Heart left ventricle (tissue), 16 donors: ENCODE data around the gene SLFN13. TPM values are rescaled to one million over a fixed set of nuclear protein-coding genes. Genes with fewer than 3 reads are reported as not detected.

Experiments used
- ATAC-seq, 4 donors: fragments of 200-7000 bp; cut with Tn5 transposase; one replicate each; pipeline ENCODE4 v1.9.1; 2020 to 2022; ENCODE audit warnings: moderate library complexity in 4 of 4, mild to moderate bottlenecking in 3 of 4, moderate number of reproducible peaks in 1 of 4
- DNase-seq, 5 donors: peaks; one replicate each; pipeline ENCODE4 v3.0.0-alpha.2; 2020
- H3K27ac ChIP-seq, 12 donors: fragments of 200-600 bp; sonication (generic) in 4 of 12; one replicate each; pipeline versions ENCODE4 v1.5.0 to v1.8.0; 2016 to 2022; ENCODE audit warnings: mild to moderate bottlenecking in 2 of 12
- H3K27me3 ChIP-seq, 9 donors: fragments of 200-600 bp; sonication (generic) in 2 of 9; one replicate each; pipeline versions ENCODE4 v1.5.1 to v1.8.0; 2016 to 2022; ENCODE audit warnings: mild to moderate bottlenecking in 3 of 9
- H3K36me3 ChIP-seq, 9 donors: fragments of 200-600 bp; sonication (generic) in 2 of 9; one replicate each; pipeline versions ENCODE4 v1.5.0 to v1.8.0; 2018 to 2022; ENCODE audit warnings: mild to moderate bottlenecking in 2 of 9
- H3K4me1 ChIP-seq, 12 donors: fragments of 200-600 bp; sonication (generic) in 4 of 12; one replicate each; pipeline versions ENCODE4 v1.5.0 to v1.8.0; 2016 to 2022; ENCODE audit warnings: mild to moderate bottlenecking in 3 of 12
- H3K4me3 ChIP-seq, 12 donors: fragments of 200-600 bp; sonication (generic) in 4 of 12; one replicate each; pipeline versions ENCODE4 v1.5.0 to v1.8.0; 2017 to 2022; ENCODE audit warnings: mild to moderate bottlenecking in 9 of 12, moderate library complexity in 4 of 12
- H3K9me3 ChIP-seq, 12 donors: fragments of 200-600 bp; sonication (generic) in 4 of 12; one replicate each; pipeline versions ENCODE4 v1.5.0 to v1.8.0; 2016 to 2022; ENCODE audit warnings: mild to moderate bottlenecking in 1 of 12
- CTCF ChIP-seq, 12 donors: fragments of 200-600 bp; sonication (generic) in 4 of 12; IDR thresholded peaks; one replicate each; pipeline versions ENCODE4 v1.5.0 to v1.8.0; 2018 to 2022; ENCODE audit warnings: antibody characterized with exemption in 12 of 12, mild to moderate bottlenecking in 5 of 12
- POLR2A ChIP-seq, 2 donors: fragments of 450-650 bp; IDR thresholded peaks; one replicate each; pipeline ENCODE4 v1.6.1; 2017; ENCODE audit warnings: antibody characterized with exemption in 2 of 2, mild to moderate bottlenecking in 2 of 2, moderate library complexity in 2 of 2
- WGBS, 4 donors: extraction: QIAGEN DNeasy Blood & Tissue Kit in 2 of 4; methylation state at CpG; one replicate each; pipeline versions ENCODE4 v1.1.5 to v1.1.7; 2013 to 2018; 5-methylcytosine and 5-hydroxymethylcytosine counted together
- intact Hi-C, 10 donors: fragments of 100-400 bp; cut with DNase I; formaldehyde crosslinking; loops; one replicate each; pipeline versions ENCODE4 v1.11.1 to v1.14.2; 2022
- polyA plus RNA-seq, 2 donors: library from polyadenylated mRNA; stranded (reverse); fragments of 200-250 nt; gene quantifications; one replicate each; pipeline ENCODE4 v1.2.3, GENCODE V29; 2013
- total RNA-seq, 9 donors: library from RNA; depleted of rRNA in 2 of 9; stranded (reverse); fragments of >200 nt in 2 of 9; fragmentation: NEBNext Ultra II Directional in 3 of 9; extraction: Animal tissue kit (Norgen Biotek cat#: 25700) in 3 of 9; gene quantifications; one replicate each; pipeline versions ENCODE4 v1.1.0 to v1.2.4, GENCODE V29; 2016 to 2023
- donor health status: ischemic (EF 13 %, LVEDD 7.1; RV severe dilation, severe dysfunction).
- donor health status: healthy with polysubstance abuse.
- donor health status: DM: no; HTN: yes; CAD: no.
- donor health status: DM: no; HTN: no; CAD: no.
- donor health status: ischemic (EF 25% LVEDD 6.9; RV normal size, moderate dysfunction).
- donor health status: ischemic (EF 25% LVEDD 5.7; RV mildly dilated, moderate dysfunction).
- donor health status: healthy.
- donor health status: DM: yes; HTN: yes; CAD: no.
- donor health status: ischemic (EF 35%, LVEDD 5.7; RV mildly dilated, moderate dysfunction).
- donor health status: nonischemic (EF 11% LVEDD 7.7; RV severe dilation, severe dysfunction).
- donor health status: DM: yes; HTN: yes; CAD: no.
- donor health status: PGD.
- donor health status: ischemic (EF 29% LVEDD 5.4; RV normal size, mild dysfunction).
- donor health status: nonischemic (EF 23%, LVEDD 6.1; RV moderate dilation, normal function).

The SLFN13 gene
- total and polyA plus RNA-seq, 11 donors = 0.58 to 14.8 (median 4.1) TPM

GRCh38 chr17:35449371-35449931 lies 885 bp upstream of the SLFN13 start:
- ATAC-seq = peak in 3 of 4 donors; percentile 41 to 53 (median 49)
- no peaks in the 10 kb centered on the region for H3K36me3 ChIP-seq
- peaks cover 0 to 30% (median 6%) of the 10 kb centered on the region in 9 donors for H3K27me3 ChIP-seq
- peaks cover 0 to 24% (median 6%) of the 10 kb centered on the region in 12 donors for H3K4me1 ChIP-seq
- WGBS, 4 donors = 22 to 41% (median 27%) methylated on average over 36 of the region's 36 CpGs
- no peak for TF ChIP-seq CTCF (IDR thresholded peaks at IDR 0.05)
- TF ChIP-seq POLR2A (IDR thresholded peaks at IDR 0.05) = no peak
- intact Hi-C loops = loop anchor here in 2 of 10 donors (5.0 to 10.0 kb wide), 2 partner anchors 77 to 135 kb away; partner anchors contain the start of gene SLFN11 (in 1 of the 2)
- H3K27ac ChIP-seq = peak overlapping the region in 5 of 12 donors; percentile 14 to 75 (median 20)
- DNase-seq = peak; percentile 21 to 57 (median 34)
- no peaks in the 10 kb centered on the region for H3K9me3 ChIP-seq
- H3K4me3 ChIP-seq = peak overlapping the region in 9 of 12 donors; percentile 27 to 79 (median 60)

- TF ChIP-seq CTCF (IDR thresholded peaks at IDR 0.05) = no peak
- no peak for TF ChIP-seq POLR2A (IDR thresholded peaks at IDR 0.05)
- Histone ChIP-seq H3K4me3 (peak overlapping the region in 11 of 12 donors; percentile 1 to 79 (median 57)), H3K27me3 (peaks cover 0 to 30% (median 6%) of the 10 kb centered on the region in 9 donors), H3K9me3 (no peaks in the 10 kb centered on the region), H3K4me1 (peaks cover 0 to 24% (median 6%) of the 10 kb centered on the region in 12 donors), H3K27ac (peak overlapping the region in 5 of 12 donors; percentile 62 to 86 (median 75)), H3K36me3 (no peaks in the 10 kb centered on the region)
- intact Hi-C loops = loop anchor here in 2 of 10 donors (5.0 to 10.0 kb wide), 2 partner anchors 77 to 134 kb away; partner anchors contain the start of gene SLFN11 (in 1 of the 2)
- no peak for DNase-seq
- ATAC-seq = peak in 1 of 4 donors; percentile 10
- WGBS, 4 donors = 28 to 37% (median 32%) methylated on average over 8 to 16 of the region's 16 CpGs
Observed at GRCh38 chr17:35448899-35449227, 297 bp upstream of the SLFN13 start.

- ATAC-seq = peak in 2 of 4 donors; percentile 35 to 47
- peak in 2 of 5 donors; percentile 20 to 35 for DNase-seq
- intact Hi-C loops = loop anchor here in 2 of 10 donors (5.0 to 10.0 kb wide), 2 partner anchors 75 to 133 kb away; partner anchors contain the start of gene SLFN11 (in 1 of the 2)
- no peaks in the 10 kb centered on the region for H3K9me3 ChIP-seq
- 37 to 52% (median 44%) methylated on average over 3 of the region's 3 CpGs for WGBS, 4 donors
- H3K4me1 ChIP-seq = peaks cover 0 to 24% (median 6%) of the 10 kb centered on the region in 12 donors
- H3K27me3 ChIP-seq = peaks cover 0 to 30% (median 6%) of the 10 kb centered on the region in 9 donors
- H3K36me3 ChIP-seq = no peaks in the 10 kb centered on the region
- peak overlapping the region in 11 of 12 donors; percentile 27 to 86 (median 65) for H3K27ac ChIP-seq
- TF ChIP-seq POLR2A (IDR thresholded peaks at IDR 0.05) = no peak
- TF ChIP-seq CTCF (IDR thresholded peaks at IDR 0.05) = no peak
- peak overlapping the region in 10 of 12 donors; percentile 1 to 79 (median 58) for H3K4me3 ChIP-seq
Observed at GRCh38 chr17:35447499-35447898, 1.1 kb downstream of the SLFN13 start.

- intact Hi-C loops = loop anchor here in 5 of 10 donors (10.0 kb wide), 5 partner anchors 46 to 124 kb away; partner anchors contain the start of genes SLFN12L (in 2 of the 5) and SLFN11 (in 1 of the 5)
Observed at GRCh38 chr17:35438433-35438832, 10.1 kb downstream of the SLFN13 start.

More at GRCh38 chr17:35438433-35438832, 10.1 kb downstream of the SLFN13 start:
- Histone ChIP-seq H3K27me3 (no peaks in the 10 kb centered on the region), H3K36me3 (no peaks in the 10 kb centered on the region), H3K4me3 (no peak overlapping the region), H3K27ac (no peak overlapping the region), H3K9me3 (no peaks in the 10 kb centered on the region), H3K4me1 (peaks cover 0 to 12% (median 5%) of the 10 kb centered on the region in 12 donors)
- ATAC-seq = no peak
- DNase-seq = no peak
- TF ChIP-seq POLR2A (IDR thresholded peaks at IDR 0.05) (no peak), CTCF (IDR thresholded peaks at IDR 0.05) (no peak)
